Mammary epithelial cell (primary cell): ENCODE measurements around the gene NIPBL.

ENCODE experiments used
- EZH2 ChIP-seq: IDR thresholded peaks from 2 replicates; pipeline ENCODE4 v1.6.1; 2012; ENCODE audit warnings: low read length, inconsistent platforms, borderline replicate concordance
- TF ChIP-seq, protein P1 (sequence below), 2 donors: IDR thresholded peaks in 1 of 2; conservative IDR thresholded peaks in 1 of 2; 2 replicates each; pipeline ENCODE4 v1.5.1; 2011 to 2012; ENCODE audit warnings: inconsistent platforms in 2 of 2, low read length in 2 of 2, mild to moderate bottlenecking in 2 of 2, control low read depth in 1 of 2, low read depth in 1 of 2; ENCODE audit not compliant: insufficient read depth in 1 of 2; ENCODE audit errors: extremely low read depth in 1 of 2

DNA sequence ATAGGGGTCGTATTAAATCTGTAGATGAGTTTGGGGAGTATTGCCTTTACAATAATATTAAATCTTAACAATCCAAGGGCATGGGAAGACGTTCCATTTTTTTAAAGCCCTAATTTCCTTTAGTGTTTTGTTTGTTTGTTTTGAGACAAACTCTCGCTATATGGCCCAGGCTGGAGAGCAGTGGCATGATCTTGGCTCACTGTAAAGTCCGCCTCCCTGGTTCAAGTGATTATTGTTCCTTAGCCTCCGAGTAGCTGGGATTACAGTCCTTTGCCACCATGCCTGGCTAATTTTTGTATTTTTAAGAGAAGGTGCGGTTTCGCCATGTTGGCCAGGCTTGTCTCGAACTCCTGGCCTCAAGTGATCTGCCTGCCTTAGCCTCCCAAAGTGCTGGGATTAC is 19.9 kb downstream of the NIPBL start:
- TF ChIP-seq, protein P1, sequence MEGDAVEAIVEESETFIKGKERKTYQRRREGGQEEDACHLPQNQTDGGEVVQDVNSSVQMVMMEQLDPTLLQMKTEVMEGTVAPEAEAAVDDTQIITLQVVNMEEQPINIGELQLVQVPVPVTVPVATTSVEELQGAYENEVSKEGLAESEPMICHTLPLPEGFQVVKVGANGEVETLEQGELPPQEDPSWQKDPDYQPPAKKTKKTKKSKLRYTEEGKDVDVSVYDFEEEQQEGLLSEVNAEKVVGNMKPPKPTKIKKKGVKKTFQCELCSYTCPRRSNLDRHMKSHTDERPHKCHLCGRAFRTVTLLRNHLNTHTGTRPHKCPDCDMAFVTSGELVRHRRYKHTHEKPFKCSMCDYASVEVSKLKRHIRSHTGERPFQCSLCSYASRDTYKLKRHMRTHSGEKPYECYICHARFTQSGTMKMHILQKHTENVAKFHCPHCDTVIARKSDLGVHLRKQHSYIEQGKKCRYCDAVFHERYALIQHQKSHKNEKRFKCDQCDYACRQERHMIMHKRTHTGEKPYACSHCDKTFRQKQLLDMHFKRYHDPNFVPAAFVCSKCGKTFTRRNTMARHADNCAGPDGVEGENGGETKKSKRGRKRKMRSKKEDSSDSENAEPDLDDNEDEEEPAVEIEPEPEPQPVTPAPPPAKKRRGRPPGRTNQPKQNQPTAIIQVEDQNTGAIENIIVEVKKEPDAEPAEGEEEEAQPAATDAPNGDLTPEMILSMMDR (conservative IDR thresholded peaks at IDR 0.05 in 1 of 2, IDR thresholded peaks at IDR 0.05 in 1 of 2; ENCODE audit: extremely low read depth in 1 of 2, insufficient read depth in 1 of 2, low read depth in 1 of 2, low read length in 2 of 2): no peak
- TF ChIP-seq EZH2: no peak
